NB4 (cell line): ENCODE results near the gene TRIP4.

Experiments used
- DNase-seq: peaks from one replicate; pipeline ENCODE4 v3.0.0; 2010; ENCODE audit warnings: low read depth
- H3K4me3 ChIP-seq: one replicate; pipeline ENCODE4 v1.5.1; 2011; ENCODE audit warnings: mild to moderate bottlenecking, low read depth, low read length, moderate library complexity
- CTCF ChIP-seq: IDR thresholded peaks from one replicate; pipeline ENCODE4 v1.5.1; 2012; ENCODE audit warnings: low read depth, low read length
- MAX ChIP-seq: IDR thresholded peaks from 2 replicates; pipeline ENCODE4 v1.6.1; 2011; ENCODE audit warnings: low read depth, low read length
- MYC ChIP-seq: IDR thresholded peaks from 2 replicates; pipeline ENCODE4 v1.6.1; 2011; ENCODE audit warnings: low read depth, low read length
- POLR2A ChIP-seq: IDR thresholded peaks from 2 replicates; pipeline ENCODE4 v1.6.1; 2011; ENCODE audit warnings: mild to moderate bottlenecking; ENCODE audit not compliant: insufficient read length; ENCODE audit errors: extremely low read depth

Gene TRIP4

GRCh38 chr15:64422697-64423096 is 35.1 kb downstream of the TRIP4 start:
- no peak for DNase-seq
- TF ChIP-seq MYC, result no peak
- no peak for TF ChIP-seq CTCF
- no peak for TF ChIP-seq POLR2A
- no peak for TF ChIP-seq MAX
- no peak overlapping the region for H3K4me3 ChIP-seq

- TF ChIP-seq POLR2A, result no peak
- no peak for TF ChIP-seq MAX
- TF ChIP-seq CTCF, result no peak
- no peak for TF ChIP-seq MYC
- no peak for DNase-seq
- no peak overlapping the region for H3K4me3 ChIP-seq
These were observed 36.3 kb downstream of the TRIP4 start for GRCh38 chr15:64423970-64424369.

GRCh38 chr15:64425221-64425620 is 37.6 kb downstream of the TRIP4 start:
- H3K4me3 ChIP-seq, result no peak overlapping the region
- DNase-seq, result no peak
- no peak for TF ChIP-seq POLR2A
- no peak for TF ChIP-seq MYC
- no peak for TF ChIP-seq CTCF
- no peak for TF ChIP-seq MAX

GRCh38 chr15:64426845-64427465 is 39.3 kb downstream of the TRIP4 start:
- TF ChIP-seq MAX (no peak), CTCF (no peak), MYC (no peak), POLR2A (no peak)
- H3K4me3 ChIP-seq, result no peak overlapping the region
- peak; percentile 45 for DNase-seq

- peak; percentile 44 for DNase-seq
- H3K4me3 ChIP-seq, result no peak overlapping the region
- TF ChIP-seq POLR2A, result no peak
- TF ChIP-seq CTCF, result no peak
- no peak for TF ChIP-seq MYC
- no peak for TF ChIP-seq MAX
These were observed 41.8 kb downstream of the TRIP4 start for GRCh38 chr15:64429448-64429847.
